ENCODE results near the gene ULK1. TPM values are rescaled to one million over a fixed set of nuclear protein-coding genes. Genes with fewer than 3 reads are reported as not detected.

The ULK1 gene
- total RNA-seq, 1 donor from 2014 or later, result 57.4 TPM

- H3K27me3 ChIP-seq (ENCODE audit: low read depth), result no peaks in the 10 kb centered on the region
- H3K4me1 ChIP-seq, result peaks cover 54% of the 10 kb centered on the region
- H3K4me3 ChIP-seq, result no peak overlapping the region
- H3K9me3 ChIP-seq (replicated peaks), result no peaks in the 10 kb centered on the region
- H3K27ac ChIP-seq (replicated peaks), result peak overlapping the region; percentile 87
- DNase-seq, result no peak
- intact Hi-C loops (cut with micrococcal nuclease), result no loop called here
- no peak for TF ChIP-seq CTCF (IDR thresholded peaks at IDR 0.05; ENCODE audit: borderline replicate concordance)
- peaks cover 42% of the 10 kb centered on the region for H3K36me3 ChIP-seq
These were observed 28.4 kb downstream of the ULK1 start for GRCh38 chr12:131922772-131923171.

DNA sequence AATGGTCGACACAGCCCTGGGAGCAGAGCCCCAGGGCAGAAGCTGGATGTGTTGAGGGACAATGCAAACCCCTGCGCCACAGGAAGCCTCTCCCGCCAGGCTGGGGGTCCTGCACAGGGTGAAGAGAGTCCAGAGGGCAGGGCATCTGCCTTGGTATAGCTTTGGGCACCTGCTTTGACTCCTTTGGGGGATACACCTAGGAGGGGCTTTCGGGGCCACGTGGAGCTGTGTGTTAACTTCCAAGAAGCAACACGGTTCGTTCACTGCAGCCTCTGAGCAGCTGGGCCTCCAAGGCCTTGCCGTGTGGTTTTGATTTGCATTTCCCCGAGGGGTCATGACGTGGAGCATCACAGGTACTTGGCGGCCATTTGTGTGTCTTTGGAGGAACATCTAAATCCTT lies 28.8 kb downstream of the ULK1 start:
- peaks cover 59% of the 10 kb centered on the region for H3K4me1 ChIP-seq
- no peaks in the 10 kb centered on the region for H3K9me3 ChIP-seq (replicated peaks)
- TF ChIP-seq CTCF (IDR thresholded peaks at IDR 0.05; ENCODE audit: borderline replicate concordance), result no peak
- H3K27ac ChIP-seq (replicated peaks), result peak overlapping the region; percentile 87
- DNase-seq, result no peak
- H3K4me3 ChIP-seq, result no peak overlapping the region
- H3K36me3 ChIP-seq, result peaks cover 41% of the 10 kb centered on the region
- intact Hi-C loops (cut with micrococcal nuclease), result no loop called here
- no peaks in the 10 kb centered on the region for H3K27me3 ChIP-seq (ENCODE audit: low read depth)

DNA sequence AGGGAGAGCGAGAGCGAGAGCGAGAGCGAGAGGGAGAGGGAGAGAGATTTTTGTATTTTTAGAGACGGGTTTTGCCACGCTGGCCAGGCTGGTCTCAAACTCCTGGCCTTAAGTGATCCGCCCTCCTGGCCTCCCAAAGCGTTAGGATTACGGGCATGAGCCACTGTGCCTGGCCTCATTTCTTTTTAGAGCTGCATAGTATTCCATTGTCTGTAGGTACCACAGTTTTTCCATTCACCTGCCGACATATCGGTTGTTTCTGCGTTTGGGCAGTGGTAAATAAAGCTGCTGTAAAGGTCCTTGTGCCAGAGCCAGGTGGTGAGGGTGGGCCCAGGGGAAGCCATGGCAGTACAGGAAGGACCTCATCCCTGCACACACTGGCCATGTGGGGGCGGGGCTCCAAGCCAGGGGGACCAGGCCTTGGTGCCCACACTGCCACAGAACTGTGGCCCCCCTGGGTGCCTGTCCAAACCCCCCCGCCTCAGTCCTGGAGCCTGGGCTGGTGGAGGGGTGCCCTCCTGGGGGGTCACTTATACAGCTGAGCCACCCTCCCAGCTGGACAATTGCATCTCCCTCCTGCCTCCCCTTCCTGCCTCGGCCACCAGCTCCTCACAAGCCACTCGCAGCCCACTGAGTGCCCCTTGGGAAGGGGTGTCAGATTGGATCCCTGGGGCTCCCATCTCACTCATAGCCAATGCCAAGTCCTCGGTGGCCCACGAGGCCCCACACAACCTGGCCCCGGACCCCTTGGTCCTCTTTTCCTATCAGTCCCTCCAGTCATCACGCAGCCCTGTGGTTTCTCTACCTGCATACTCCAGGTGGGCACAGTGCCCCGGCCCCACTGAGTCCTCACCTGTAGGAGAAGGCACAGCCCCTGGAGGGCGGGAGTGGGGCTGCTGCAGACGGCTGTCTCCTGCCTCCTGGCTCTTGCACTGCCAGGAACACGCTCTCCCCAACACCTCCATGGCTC lies 33.0 kb downstream of the ULK1 start:
- H3K4me3 ChIP-seq, result no peak overlapping the region
- peak overlapping the region; percentile 98 for H3K27ac ChIP-seq (replicated peaks)
- peaks cover 16% of the 10 kb centered on the region for H3K36me3 ChIP-seq
- intact Hi-C loops (cut with micrococcal nuclease), result no loop called here
- no peaks in the 10 kb centered on the region for H3K9me3 ChIP-seq (replicated peaks)
- no peak for DNase-seq
- no peak for TF ChIP-seq CTCF (IDR thresholded peaks at IDR 0.05; ENCODE audit: borderline replicate concordance)
- H3K4me1 ChIP-seq, result peaks cover 56% of the 10 kb centered on the region
- no peaks in the 10 kb centered on the region for H3K27me3 ChIP-seq (ENCODE audit: low read depth)

- peak overlapping the region; percentile 98 for H3K27ac ChIP-seq (replicated peaks)
- no peaks in the 10 kb centered on the region for H3K27me3 ChIP-seq (ENCODE audit: low read depth)
- H3K4me3 ChIP-seq, result peak overlapping the region; percentile 84
- H3K9me3 ChIP-seq (replicated peaks), result no peaks in the 10 kb centered on the region
- no peak for TF ChIP-seq CTCF (IDR thresholded peaks at IDR 0.05; ENCODE audit: borderline replicate concordance)
- intact Hi-C loops (cut with micrococcal nuclease), result no loop called here
- H3K36me3 ChIP-seq, result peaks cover 18% of the 10 kb centered on the region
- peaks cover 48% of the 10 kb centered on the region for H3K4me1 ChIP-seq
- no peak for DNase-seq
These were observed 33.8 kb downstream of the ULK1 start for GRCh38 chr12:131928080-131928710.

DNA sequence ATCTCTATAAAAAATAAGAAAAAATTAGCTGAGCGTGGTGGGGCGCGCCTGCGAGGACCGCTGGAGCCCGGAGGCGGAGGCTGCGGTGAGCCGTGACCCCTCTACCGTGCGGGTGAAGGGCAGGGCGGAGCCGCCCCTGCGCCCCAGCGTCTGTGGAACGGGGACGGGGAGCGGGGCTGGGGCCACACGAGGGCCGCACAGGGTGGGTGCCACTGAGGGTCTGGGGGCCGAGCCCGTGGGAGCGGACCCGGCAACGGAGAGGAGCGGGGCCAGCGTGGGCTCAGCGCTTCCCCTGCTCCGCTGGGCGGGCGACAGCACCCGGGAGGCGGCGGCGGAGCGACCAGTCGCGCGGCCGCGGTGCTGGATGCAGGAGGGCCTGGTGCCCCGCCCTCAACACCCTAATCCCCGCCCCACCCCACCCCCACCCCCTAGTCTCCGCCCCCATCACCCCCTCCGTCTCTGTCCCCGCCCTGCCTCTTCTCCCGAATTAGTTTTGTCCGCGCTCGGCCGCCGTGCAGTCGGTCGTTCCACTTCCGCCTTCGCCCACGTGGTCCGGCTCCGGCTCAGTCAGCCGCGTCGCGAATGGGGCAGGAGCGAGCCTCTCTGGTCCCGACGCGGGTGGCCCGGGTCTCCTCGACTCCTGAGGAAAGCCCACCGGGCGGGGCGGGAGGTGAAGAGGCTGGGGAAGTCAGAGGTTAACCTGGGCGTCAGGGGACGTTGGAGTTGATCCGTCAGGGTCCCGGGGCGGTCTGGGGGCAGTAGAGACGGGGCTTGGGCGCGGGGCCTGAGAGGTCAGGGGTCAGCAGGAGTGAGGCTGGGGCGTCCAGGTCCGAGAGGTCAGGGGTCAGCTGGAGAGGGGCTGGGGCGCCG lies 34.5 kb downstream of the ULK1 start, which contains the start of gene PUS1:
PUS1 (plus strand) TSS at position 566 of the 870 bp plus-strand sequence. CDS start 447 bp downstream, outside the sequence.
- no peaks in the 10 kb centered on the region for H3K27me3 ChIP-seq (ENCODE audit: low read depth)
- peak within 1 kb of the TSS; percentile 84 for H3K4me3 ChIP-seq
- intact Hi-C loops (cut with micrococcal nuclease), result no loop called here
- TF ChIP-seq CTCF (IDR thresholded peaks at IDR 0.05; ENCODE audit: borderline replicate concordance), result no peak
- peaks cover 43% of the 10 kb centered on the region for H3K4me1 ChIP-seq
- peak within 1 kb of the TSS; percentile 98 for H3K27ac ChIP-seq (replicated peaks)
- H3K36me3 ChIP-seq, result peaks cover 26% of the 10 kb centered on the region
- H3K9me3 ChIP-seq (replicated peaks), result no peaks in the 10 kb centered on the region
- peak; percentile 95 for DNase-seq

All from left ventricle myocardium inferior (tissue), 1 donor.